SK-N-SH treated with all-trans-retinoic acid at 6 μM for 48 hours (cell line): ENCODE data around the gene UGT1A6.

Source experiments
- ATAC-seq: fragments of 200-7000 bp; cut with Tn5 transposase; 3 replicates; pipeline ENCODE4 v1.9.1; 2020; ENCODE audit warnings: mild to moderate bottlenecking, moderate library complexity
- CSDC2 ChIP-seq: fragments of 250-450 bp; sonication (Bioruptor Pico); IDR thresholded peaks from 2 replicates; pipeline ENCODE4 v1.5.0; 2020; ENCODE audit warnings: mild to moderate bottlenecking, moderate library complexity
- CSRNP3 ChIP-seq: fragments of 250-450 bp; sonication (Bioruptor Pico); IDR thresholded peaks from 2 replicates; pipeline ENCODE4 v1.5.1; 2021; ENCODE audit warnings: mild to moderate bottlenecking, moderate library complexity
- ESRRG ChIP-seq: fragments of 250-450 bp; sonication (Bioruptor Pico); IDR thresholded peaks from 2 replicates; pipeline ENCODE4 v1.6.1; 2021; ENCODE audit warnings: mild to moderate bottlenecking
- ISL1 ChIP-seq: fragments of 250-450 bp; sonication (Bioruptor Pico); IDR thresholded peaks from 2 replicates; pipeline ENCODE4 v2.1.2; 2022; ENCODE audit warnings: mild to moderate bottlenecking, moderate library complexity
- PPARA ChIP-seq: fragments of 250-450 bp; sonication (Bioruptor Pico); IDR thresholded peaks from 2 replicates; pipeline ENCODE4 v1.5.0; 2020; ENCODE audit warnings: mild to moderate bottlenecking, borderline replicate concordance
- TOX ChIP-seq: fragments of 250-450 bp; sonication (Bioruptor Pico); IDR thresholded peaks from 2 replicates; pipeline ENCODE4 v1.8.0; 2021; ENCODE audit warnings: mild to moderate bottlenecking, moderate library complexity, borderline replicate concordance
- TSHZ2 ChIP-seq: fragments of 250-450 bp; sonication (Bioruptor Pico); IDR thresholded peaks from 2 replicates; pipeline ENCODE4 v1.5.0; 2020; ENCODE audit warnings: mild to moderate bottlenecking, moderate library complexity
- ZC3H10 ChIP-seq: fragments of 250-450 bp; sonication (Bioruptor Pico); IDR thresholded peaks from 2 replicates; pipeline ENCODE4 v1.5.1; 2021; ENCODE audit warnings: mild to moderate bottlenecking, moderate library complexity
- ZFP3 ChIP-seq: fragments of 250-450 bp; sonication (Bioruptor Pico); IDR thresholded peaks from 2 replicates; pipeline ENCODE4 v1.5.0; 2020; ENCODE audit warnings: mild to moderate bottlenecking, moderate library complexity
- ZFP30 ChIP-seq: fragments of 450-650 bp; formaldehyde crosslinking; IDR thresholded peaks from 2 replicates; pipeline ENCODE4 v1.5.0; 2022; ENCODE audit warnings: mild to moderate bottlenecking, moderate library complexity
- ZNF565 ChIP-seq: fragments of 450-650 bp; formaldehyde crosslinking; conservative IDR thresholded peaks from 2 replicates; pipeline ENCODE4 v1.5.0; 2020; ENCODE audit warnings: low read depth, mild to moderate bottlenecking, moderate library complexity
- ZNF70 ChIP-seq: fragments of 450-650 bp; formaldehyde crosslinking; IDR thresholded peaks from 2 replicates; pipeline ENCODE4 v1.5.0; 2020; ENCODE audit warnings: mild to moderate bottlenecking, moderate library complexity
- ZNF8 ChIP-seq: fragments of 450-650 bp; formaldehyde crosslinking; IDR thresholded peaks from 2 replicates; pipeline ENCODE4 v1.5.0; 2020; ENCODE audit warnings: mild to moderate bottlenecking, moderate library complexity

The UGT1A6 gene

GRCh38 chr2:233798335-233799086, 105.8 kb downstream of the UGT1A6 start (continued):
- TF ChIP-seq PPARA (CRISPR knock-in tag) (no peak), CSRNP3 (no peak), ESRRG (CRISPR knock-in tag) (no peak), TSHZ2 (CRISPR knock-in tag) (no peak), ISL1 (CRISPR knock-in tag) (no peak), ZFP30 (CRISPR knock-in tag) (no peak)

GRCh38 chr2:233799087-233799665, 106.5 kb downstream of the UGT1A6 start:
- no peak for ATAC-seq
- TF ChIP-seq CSRNP3, result no peak
- TF ChIP-seq CSDC2, result no peak
- TF ChIP-seq ZNF70 (CRISPR knock-in tag), result no peak
- TF ChIP-seq ISL1 (CRISPR knock-in tag), result no peak
- no peak for TF ChIP-seq ESRRG (CRISPR knock-in tag)
- no peak for TF ChIP-seq TSHZ2 (CRISPR knock-in tag)
- TF ChIP-seq TOX, result no peak

GRCh38 chr2:233799716-233800115, 107.0 kb downstream of the UGT1A6 start:
- TF ChIP-seq ZFP3 (CRISPR knock-in tag) (no peak), ZNF565 (CRISPR knock-in tag) (no peak), PPARA (CRISPR knock-in tag) (no peak)

GRCh38 chr2:233800208-233800607, 107.5 kb downstream of the UGT1A6 start:
- no peak for TF ChIP-seq ISL1 (CRISPR knock-in tag)

More at GRCh38 chr2:233799716-233800115, 107.0 kb downstream of the UGT1A6 start:
- no peak for ATAC-seq

GRCh38 chr2:233801357-233802131, 108.9 kb downstream of the UGT1A6 start:
- ATAC-seq, result no peak
- TF ChIP-seq ZC3H10 (no peak), ISL1 (CRISPR knock-in tag) (no peak), ZNF8 (CRISPR knock-in tag) (no peak), TSHZ2 (CRISPR knock-in tag) (no peak), CSRNP3 (no peak)

More at GRCh38 chr2:233800208-233800607, 107.5 kb downstream of the UGT1A6 start:
- no peak for ATAC-seq
